SH-SY5Y (cell line): ENCODE measurements around the gene SNUPN.

ENCODE experiments used
- GATA2 ChIP-seq: IDR thresholded peaks from 2 replicates; pipeline ENCODE4 v1.6.1; 2011; ENCODE audit warnings: mild to moderate bottlenecking, low read depth, low read length
- GATA3 ChIP-seq: IDR thresholded peaks from 2 replicates; pipeline ENCODE4 v1.6.1; 2011; ENCODE audit warnings: low read depth, mild to moderate bottlenecking, low read length, moderate library complexity

GRCh38 chr15:75641603-75642002, 16.1 kb upstream of the SNUPN start:
- TF ChIP-seq GATA2 (no peak), GATA3 (no peak)
